Mesenchymal stem cell (in vitro differentiated cells and primary cell): ENCODE results near the gene EIF4B.

Source experiments
- DNase-seq: peaks from one replicate; pipeline ENCODE4 v3.0.0-alpha.2; 2013
- H2AFZ ChIP-seq: one replicate; pipeline ENCODE4 v1.6.1; 2013; ENCODE audit warnings: low read depth, mild to moderate bottlenecking, control low read depth, inconsistent platforms, low read length, moderate library complexity
- H2AK5ac ChIP-seq: 2 replicates; pipeline ENCODE4 v1.6.1; 2013; ENCODE audit warnings: low read length, moderate library complexity, mild to moderate bottlenecking, inconsistent platforms; ENCODE audit not compliant: severe bottlenecking
- H2BK120ac ChIP-seq: one replicate; pipeline ENCODE4 v1.6.1; 2013; ENCODE audit warnings: low read depth, mild to moderate bottlenecking, inconsistent platforms, low read length, moderate library complexity
- H2BK12ac ChIP-seq, 2 experiments: one replicate each; pipeline ENCODE4 v1.6.1; 2013; ENCODE audit warnings: inconsistent platforms in 2 of 2, low read length in 2 of 2, mild to moderate bottlenecking in 2 of 2, moderate library complexity in 2 of 2, control low read depth in 1 of 2
- H2BK15ac ChIP-seq: one replicate; pipeline ENCODE4 v1.6.1; 2013; ENCODE audit warnings: mild to moderate bottlenecking, low read depth, inconsistent platforms; ENCODE audit not compliant: poor library complexity, severe bottlenecking
- H2BK5ac ChIP-seq: 2 replicates; pipeline ENCODE4 v1.6.1; 2013; ENCODE audit warnings: low read depth, mild to moderate bottlenecking, low read length, control low read depth, inconsistent platforms; ENCODE audit not compliant: poor library complexity, severe bottlenecking
- H3K14ac ChIP-seq, 2 experiments: one replicate each; pipeline ENCODE4 v1.6.1; 2013; ENCODE audit warnings: inconsistent platforms in 2 of 2, low read length in 2 of 2, control low read depth in 1 of 2, mild to moderate bottlenecking in 1 of 2, moderate library complexity in 1 of 2
- H3K18ac ChIP-seq, 2 experiments: one replicate each; pipeline ENCODE4 v1.6.1; 2013; ENCODE audit warnings: inconsistent platforms in 2 of 2, low read length in 2 of 2, control low read depth in 1 of 2, low read depth in 1 of 2, mild to moderate bottlenecking in 1 of 2
- H3K23ac ChIP-seq, 2 experiments: one replicate each; pipeline ENCODE4 v1.6.1; 2013; ENCODE audit warnings: inconsistent platforms in 2 of 2, low read length in 2 of 2, mild to moderate bottlenecking in 2 of 2, moderate library complexity in 2 of 2, control low read depth in 1 of 2
- H3K27ac ChIP-seq: 2 replicates; pipeline ENCODE4 v1.5.1; 2013; ENCODE audit warnings: mild to moderate bottlenecking, moderate library complexity, low read length, control low read depth, inconsistent platforms; ENCODE audit not compliant: poor library complexity, severe bottlenecking
- H3K27me3 ChIP-seq, 2 experiments: 2 replicates each; pipeline versions ENCODE4 v1.6.1 to v1.7.0; 2013; ENCODE audit warnings: low read length in 2 of 2, mild to moderate bottlenecking in 2 of 2, moderate library complexity in 2 of 2, control low read depth in 1 of 2, inconsistent platforms in 1 of 2; ENCODE audit not compliant: control insufficient read depth in 1 of 2, insufficient read depth in 1 of 2
- H3K36me3 ChIP-seq, 2 experiments: 2 replicates each; pipeline versions ENCODE4 v1.6.1 to v1.7.0; 2013; ENCODE audit warnings: low read length in 2 of 2, control low read depth in 1 of 2, inconsistent platforms in 1 of 2, low read depth in 1 of 2, mild to moderate bottlenecking in 1 of 2; ENCODE audit not compliant: insufficient read depth in 2 of 2, control insufficient read depth in 1 of 2
- H3K4ac ChIP-seq, 2 experiments: one replicate each; pipeline ENCODE4 v1.6.1; 2013; ENCODE audit warnings: inconsistent platforms in 2 of 2, low read length in 2 of 2, mild to moderate bottlenecking in 2 of 2, moderate library complexity in 2 of 2, control low read depth in 1 of 2, low read depth in 1 of 2
- H3K4me1 ChIP-seq: 2 replicates; pipeline ENCODE4 v1.6.1; 2013; ENCODE audit warnings: low read depth, low read length, control low read depth; ENCODE audit not compliant: control insufficient read depth, insufficient read depth
- H3K4me2 ChIP-seq: 2 replicates; pipeline ENCODE4 v1.6.1; 2013; ENCODE audit warnings: low read length, mild to moderate bottlenecking, inconsistent platforms; ENCODE audit not compliant: poor library complexity, severe bottlenecking
- H3K4me3 ChIP-seq, 2 experiments: 2 replicates each; pipeline versions ENCODE4 v1.5.1 to v1.7.0; 2013; ENCODE audit warnings: low read length in 2 of 2, mild to moderate bottlenecking in 2 of 2, control low read depth in 1 of 2, low read depth in 1 of 2; ENCODE audit not compliant: insufficient read depth in 1 of 2
- H3K79me1 ChIP-seq: replicated peaks from 2 replicates; pipeline ENCODE4 v1.6.1; 2013; ENCODE audit warnings: mild to moderate bottlenecking, control low read depth, low read length, inconsistent platforms; ENCODE audit not compliant: poor library complexity, severe bottlenecking
- H3K9ac ChIP-seq: 2 replicates; pipeline ENCODE4 v1.7.0; 2013; ENCODE audit warnings: mild to moderate bottlenecking, low read length, moderate library complexity
- H3K9me3 ChIP-seq: 2 replicates; pipeline ENCODE4 v1.7.0; 2013; ENCODE audit warnings: mild to moderate bottlenecking, low read length; ENCODE audit not compliant: control insufficient read depth
- H4K8ac ChIP-seq: one replicate; pipeline ENCODE4 v1.6.1; 2013; ENCODE audit warnings: inconsistent platforms, mild to moderate bottlenecking, low read length, moderate library complexity
- H4K91ac ChIP-seq: one replicate; pipeline ENCODE4 v1.6.1; 2013; ENCODE audit warnings: mild to moderate bottlenecking, low read length, inconsistent platforms
- WGBS: methylation state at CpG from one replicate; pipeline ENCODE4 v1.1.7; 2013; ENCODE audit warnings: mixed read lengths; 5-methylcytosine and 5-hydroxymethylcytosine counted together

Gene EIF4B

GRCh38 chr12:53071591-53072551 is 65.6 kb downstream of the EIF4B start:
- Histone ChIP-seq H3K4ac (peak overlapping the region in 1 of 2 experiments; percentile 41), H2BK5ac (no peak overlapping the region), H3K27ac (no peak overlapping the region), H3K79me1 (peaks cover 28% of the 10 kb centered on the region), H2BK15ac (peak overlapping the region; percentile 68), H2BK12ac (peak overlapping the region in 1 of 2 experiments; percentile 69), H3K36me3 (peaks cover 40 to 64% of the 10 kb centered on the region in 2 experiments), H3K4me2 (no peak overlapping the region), H3K9me3 (no peaks in the 10 kb centered on the region), H2AFZ (no peak overlapping the region), H4K91ac (no peak overlapping the region), H3K27me3 (no peaks in the 10 kb centered on the region), H3K14ac (no peak overlapping the region), H4K8ac (peak overlapping the region; percentile 12), H3K23ac (no peak overlapping the region), H3K18ac (peak overlapping the region in 1 of 2 experiments; percentile 63), H3K4me3 (peak overlapping the region in 1 of 2 experiments; percentile 15), H2BK120ac (no peak overlapping the region), H3K4me1 (peaks cover 17% of the 10 kb centered on the region), H3K9ac (peak overlapping the region; percentile 62), H2AK5ac (no peak overlapping the region)
- DNase-seq, result no peak
- WGBS, result 51% methylated on average over 10 of the region's 11 CpGs

DNA sequence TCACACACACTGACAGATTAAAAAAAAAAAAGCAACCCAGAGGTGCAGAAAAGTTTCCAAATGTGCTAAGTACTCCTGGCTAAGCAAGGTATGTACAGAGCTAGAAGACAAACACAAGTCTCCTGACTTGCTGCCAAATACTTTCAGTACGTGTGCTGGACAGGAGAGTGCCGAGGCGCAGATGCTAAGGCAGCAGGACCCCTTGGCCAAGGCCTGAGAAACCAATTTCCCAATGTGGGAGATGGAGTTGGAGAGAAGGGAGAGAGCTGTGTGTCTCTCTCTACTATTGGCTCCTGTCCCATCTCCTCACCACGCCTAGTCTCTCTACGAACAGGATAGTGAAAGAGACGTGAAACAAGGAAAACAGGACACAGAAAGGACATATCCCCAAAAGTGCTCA is 67.6 kb downstream of the EIF4B start:
- no peak overlapping the region for H3K4ac ChIP-seq
- DNase-seq, result no peak
- H3K36me3 ChIP-seq, result peaks cover 47 to 54% of the 10 kb centered on the region in 2 experiments
- peak overlapping the region in 1 of 2 experiments; percentile 38 for H3K4me3 ChIP-seq
- H2BK5ac ChIP-seq, result no peak overlapping the region
- no peak overlapping the region for H4K91ac ChIP-seq
- H4K8ac ChIP-seq, result no peak overlapping the region
- no peak overlapping the region for H3K18ac ChIP-seq
- no peak overlapping the region for H2BK15ac ChIP-seq
- H3K79me1 ChIP-seq, result peaks cover 37% of the 10 kb centered on the region
- no peak overlapping the region for H2BK120ac ChIP-seq
- peaks cover 15% of the 10 kb centered on the region for H3K4me1 ChIP-seq
- no peak overlapping the region for H3K4me2 ChIP-seq
- H3K9me3 ChIP-seq, result no peaks in the 10 kb centered on the region
- H3K9ac ChIP-seq, result peak overlapping the region; percentile 56
- H2BK12ac ChIP-seq, result no peak overlapping the region
- 95% methylated on average over 6 of the region's 6 CpGs for WGBS
- no peaks in the 10 kb centered on the region for H3K27me3 ChIP-seq
- H2AFZ ChIP-seq, result no peak overlapping the region
- H2AK5ac ChIP-seq, result no peak overlapping the region
- H3K27ac ChIP-seq, result no peak overlapping the region
- H3K23ac ChIP-seq, result no peak overlapping the region
- H3K14ac ChIP-seq, result no peak overlapping the region

DNA sequence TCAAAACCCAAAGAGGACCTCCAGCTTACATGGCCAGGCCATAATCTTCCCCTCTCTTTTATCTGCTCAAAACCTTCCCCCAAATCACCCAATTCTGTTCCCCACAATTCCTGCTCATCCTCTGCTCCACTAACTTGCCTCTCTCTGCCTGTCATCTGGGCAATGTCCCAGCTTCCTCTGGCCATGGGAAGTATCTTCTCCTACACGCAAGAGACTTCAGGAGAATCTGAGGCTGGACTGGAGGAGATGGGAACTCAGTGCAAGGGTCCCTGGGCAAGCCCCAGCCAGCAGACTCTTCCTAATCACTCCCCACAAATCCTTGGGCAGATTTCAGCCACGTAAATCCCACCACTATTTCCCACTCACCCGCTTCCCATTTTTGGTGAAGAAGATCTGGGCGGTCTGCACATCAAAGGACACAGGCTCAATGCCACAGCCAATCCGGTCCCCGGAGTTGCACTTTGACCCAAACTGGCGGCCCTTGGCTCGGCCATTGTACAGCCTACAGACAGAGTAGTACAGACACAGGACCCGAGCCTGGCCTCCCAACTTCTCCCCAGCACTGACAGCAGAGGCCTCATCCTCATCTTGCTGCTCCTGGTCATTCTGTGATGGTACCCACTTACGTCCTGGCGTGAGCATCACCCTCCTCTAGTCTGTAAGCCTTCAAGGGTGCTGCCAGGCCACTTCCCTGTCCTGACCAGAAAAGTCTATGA is 68.2 kb downstream of the EIF4B start:
- Histone ChIP-seq H3K18ac (no peak overlapping the region), H2AFZ (no peak overlapping the region), H2BK5ac (no peak overlapping the region), H2AK5ac (no peak overlapping the region), H3K27ac (no peak overlapping the region), H3K9me3 (no peaks in the 10 kb centered on the region), H3K4me3 (peak overlapping the region in 1 of 2 experiments; percentile 38), H3K9ac (peak overlapping the region; percentile 56), H3K27me3 (no peaks in the 10 kb centered on the region), H2BK12ac (no peak overlapping the region), H3K36me3 (peaks cover 47 to 50% of the 10 kb centered on the region in 2 experiments), H3K4me1 (peaks cover 15% of the 10 kb centered on the region), H3K4ac (no peak overlapping the region), H2BK15ac (no peak overlapping the region), H3K79me1 (peaks cover 37% of the 10 kb centered on the region), H3K23ac (no peak overlapping the region), H4K91ac (no peak overlapping the region), H3K4me2 (no peak overlapping the region), H2BK120ac (no peak overlapping the region), H3K14ac (no peak overlapping the region), H4K8ac (no peak overlapping the region)
- no peak for DNase-seq
- whole genome bisulfite sequencing, result 98% methylated on average over 11 of the region's 11 CpGs

GRCh38 chr12:53074999-53075370 is 68.7 kb downstream of the EIF4B start:
- Histone ChIP-seq H3K23ac (no peak overlapping the region), H3K36me3 (peaks cover 45 to 47% of the 10 kb centered on the region in 2 experiments), H2BK15ac (no peak overlapping the region), H3K14ac (no peak overlapping the region), H3K27ac (no peak overlapping the region), H3K4ac (no peak overlapping the region), H4K91ac (no peak overlapping the region), H3K27me3 (no peaks in the 10 kb centered on the region), H2AK5ac (no peak overlapping the region), H2BK5ac (no peak overlapping the region), H3K4me3 (no peak overlapping the region), H2AFZ (no peak overlapping the region), H4K8ac (no peak overlapping the region), H3K18ac (no peak overlapping the region), H2BK120ac (no peak overlapping the region), H3K9me3 (no peaks in the 10 kb centered on the region), H2BK12ac (no peak overlapping the region), H3K4me1 (peaks cover 15% of the 10 kb centered on the region), H3K9ac (no peak overlapping the region), H3K4me2 (no peak overlapping the region), H3K79me1 (peaks cover 37% of the 10 kb centered on the region)
- DNase-seq, result no peak
- WGBS, result 96% methylated on average over 3 of the region's 3 CpGs
